ENCODE data around the gene UMAD1.
A peak's percentile ranks its signal among the peaks of the same experiment; 100 is the strongest.

Gene UMAD1

GRCh38 chr7:7628476-7628875, 12.1 kb upstream of the UMAD1 start:
- Histone ChIP-seq H3K9ac (ENCODE audit: low read length) (no peak overlapping the region), H2BK12ac (ENCODE audit: low read length in 2 of 2) (no peak overlapping the region), H2BK120ac (ENCODE audit: low read depth, low read length) (no peak overlapping the region), H3K18ac (ENCODE audit: low read depth in 1 of 2, low read length in 2 of 2) (no peak overlapping the region), H2BK5ac (ENCODE audit: low read depth, low read length, poor library complexity, severe bottlenecking) (peak overlapping the region; percentile 44), H2BK15ac (ENCODE audit: low read depth, poor library complexity, severe bottlenecking) (no peak overlapping the region), H3K14ac (ENCODE audit: low read length in 2 of 2) (no peak overlapping the region), H4K91ac (ENCODE audit: low read length) (no peak overlapping the region), H3K9me3 (ENCODE audit: control insufficient read depth, low read length) (peaks cover 8% of the 10 kb centered on the region), H3K4ac (ENCODE audit: low read depth in 1 of 2, low read length in 2 of 2) (no peak overlapping the region), H3K27ac (ENCODE audit: low read length, poor library complexity, severe bottlenecking) (no peak overlapping the region), H2AK5ac (ENCODE audit: low read length, severe bottlenecking) (no peak overlapping the region), H3K27me3 (ENCODE audit: control insufficient read depth in 1 of 2, insufficient read depth in 1 of 2, low read length in 2 of 2) (no peaks in the 10 kb centered on the region), H3K79me1 (replicated peaks; ENCODE audit: low read length, poor library complexity, severe bottlenecking) (no peaks in the 10 kb centered on the region), H4K8ac (ENCODE audit: low read length) (no peak overlapping the region), H2AFZ (ENCODE audit: low read depth, low read length) (no peak overlapping the region), H3K36me3 (ENCODE audit: control insufficient read depth in 1 of 2, insufficient read depth in 2 of 2, low read depth in 1 of 2, low read length in 2 of 2) (no peaks in the 10 kb centered on the region), H3K23ac (ENCODE audit: low read length in 2 of 2) (no peak overlapping the region), H3K4me2 (ENCODE audit: low read length, poor library complexity, severe bottlenecking) (no peak overlapping the region), H3K4me1 (ENCODE audit: control insufficient read depth, insufficient read depth, low read depth, low read length) (no peaks in the 10 kb centered on the region), H3K4me3 (ENCODE audit: insufficient read depth in 1 of 2, low read depth in 1 of 2, low read length in 2 of 2) (no peak overlapping the region)
- no peak for DNase-seq
- WGBS, result 86% methylated on average over 1 of the region's 1 CpG

GRCh38 chr7:7630626-7631329, 9.8 kb upstream of the UMAD1 start:
- H3K27ac ChIP-seq (ENCODE audit: low read length, poor library complexity, severe bottlenecking), result no peak overlapping the region
- no peak overlapping the region for H2AFZ ChIP-seq (ENCODE audit: low read depth, low read length)
- H2BK12ac ChIP-seq (ENCODE audit: low read length in 2 of 2), result no peak overlapping the region
- no peaks in the 10 kb centered on the region for H3K4me1 ChIP-seq (ENCODE audit: control insufficient read depth, insufficient read depth, low read depth, low read length)
- H2BK5ac ChIP-seq (ENCODE audit: low read depth, low read length, poor library complexity, severe bottlenecking), result no peak overlapping the region
- no peaks in the 10 kb centered on the region for H3K27me3 ChIP-seq (ENCODE audit: control insufficient read depth in 1 of 2, insufficient read depth in 1 of 2, low read length in 2 of 2)
- H4K91ac ChIP-seq (ENCODE audit: low read length), result no peak overlapping the region
- no peaks in the 10 kb centered on the region for H3K79me1 ChIP-seq (replicated peaks; ENCODE audit: low read length, poor library complexity, severe bottlenecking)
- H2BK120ac ChIP-seq (ENCODE audit: low read depth, low read length), result no peak overlapping the region
- no peak overlapping the region for H2BK15ac ChIP-seq (ENCODE audit: low read depth, poor library complexity, severe bottlenecking)
- no peak overlapping the region for H3K9ac ChIP-seq (ENCODE audit: low read length)
- no peak overlapping the region for H3K4ac ChIP-seq (ENCODE audit: low read depth in 1 of 2, low read length in 2 of 2)
- no peak overlapping the region for H3K23ac ChIP-seq (ENCODE audit: low read length in 2 of 2)
- no peak overlapping the region for H3K4me2 ChIP-seq (ENCODE audit: low read length, poor library complexity, severe bottlenecking)
- H3K9me3 ChIP-seq (ENCODE audit: control insufficient read depth, low read length), result peaks cover 8% of the 10 kb centered on the region
- H3K4me3 ChIP-seq (ENCODE audit: insufficient read depth in 1 of 2, low read depth in 1 of 2, low read length in 2 of 2), result no peak overlapping the region
- no peak overlapping the region for H2AK5ac ChIP-seq (ENCODE audit: low read length, severe bottlenecking)
- no peak overlapping the region for H4K8ac ChIP-seq (ENCODE audit: low read length)
- no peak overlapping the region for H3K18ac ChIP-seq (ENCODE audit: low read depth in 1 of 2, low read length in 2 of 2)
- no peaks in the 10 kb centered on the region for H3K36me3 ChIP-seq (ENCODE audit: control insufficient read depth in 1 of 2, insufficient read depth in 2 of 2, low read depth in 1 of 2, low read length in 2 of 2)
- DNase-seq, result no peak
- 98% methylated on average over 1 of the region's 1 CpG for WGBS
- H3K14ac ChIP-seq (ENCODE audit: low read length in 2 of 2), result no peak overlapping the region

GRCh38 chr7:7639421-7639820, 1.1 kb upstream of the UMAD1 start:
- Histone ChIP-seq H3K23ac (ENCODE audit: low read length in 2 of 2) (no peak overlapping the region), H2BK12ac (ENCODE audit: low read length in 2 of 2) (no peak overlapping the region), H3K9me3 (ENCODE audit: control insufficient read depth, low read length) (no peaks in the 10 kb centered on the region), H3K4ac (ENCODE audit: low read depth in 1 of 2, low read length in 2 of 2) (no peak overlapping the region), H2AFZ (ENCODE audit: low read depth, low read length) (no peak overlapping the region), H3K4me1 (ENCODE audit: control insufficient read depth, insufficient read depth, low read depth, low read length) (peaks cover 5% of the 10 kb centered on the region), H3K9ac (ENCODE audit: low read length) (peak overlapping the region; percentile 92), H2BK5ac (ENCODE audit: low read depth, low read length, poor library complexity, severe bottlenecking) (no peak overlapping the region), H3K27me3 (ENCODE audit: control insufficient read depth in 1 of 2, insufficient read depth in 1 of 2, low read length in 2 of 2) (no peaks in the 10 kb centered on the region), H2BK15ac (ENCODE audit: low read depth, poor library complexity, severe bottlenecking) (no peak overlapping the region), H4K8ac (ENCODE audit: low read length) (no peak overlapping the region), H3K27ac (ENCODE audit: low read length, poor library complexity, severe bottlenecking) (no peak overlapping the region), H4K91ac (ENCODE audit: low read length) (no peak overlapping the region), H2AK5ac (ENCODE audit: low read length, severe bottlenecking) (no peak overlapping the region), H3K18ac (ENCODE audit: low read depth in 1 of 2, low read length in 2 of 2) (no peak overlapping the region), H3K14ac (ENCODE audit: low read length in 2 of 2) (no peak overlapping the region), H3K4me2 (ENCODE audit: low read length, poor library complexity, severe bottlenecking) (peak overlapping the region; percentile 89), H2BK120ac (ENCODE audit: low read depth, low read length) (no peak overlapping the region), H3K36me3 (ENCODE audit: control insufficient read depth in 1 of 2, insufficient read depth in 2 of 2, low read depth in 1 of 2, low read length in 2 of 2) (peaks cover 0 to 17% of the 10 kb centered on the region in 2 experiments), H3K4me3 (ENCODE audit: insufficient read depth in 1 of 2, low read depth in 1 of 2, low read length in 2 of 2) (peak overlapping the region; percentile 93 to 95), H3K79me1 (replicated peaks; ENCODE audit: low read length, poor library complexity, severe bottlenecking) (peaks cover 15% of the 10 kb centered on the region)
- no peak for DNase-seq
- WGBS, result 42% methylated on average over 5 of the region's 5 CpGs

GRCh38 chr7:7639847-7640220, 718 bp upstream of the UMAD1 start:
- H3K4me2 ChIP-seq (ENCODE audit: low read length, poor library complexity, severe bottlenecking), result peak overlapping the region; percentile 89
- peak; percentile 37 for DNase-seq
- no peak overlapping the region for H4K91ac ChIP-seq (ENCODE audit: low read length)
- H2BK15ac ChIP-seq (ENCODE audit: low read depth, poor library complexity, severe bottlenecking), result no peak overlapping the region
- no peak overlapping the region for H2AK5ac ChIP-seq (ENCODE audit: low read length, severe bottlenecking)
- WGBS, result under 1% methylated on average over 19 of the region's 19 CpGs
- H3K23ac ChIP-seq (ENCODE audit: low read length in 2 of 2), result no peak overlapping the region
- H3K9ac ChIP-seq (ENCODE audit: low read length), result peak overlapping the region; percentile 92
- H2AFZ ChIP-seq (ENCODE audit: low read depth, low read length), result peak overlapping the region; percentile 91
- no peak overlapping the region for H2BK12ac ChIP-seq (ENCODE audit: low read length in 2 of 2)
- peak overlapping the region in 1 of 2 experiments; percentile 56 for H3K4ac ChIP-seq (ENCODE audit: low read depth in 1 of 2, low read length in 2 of 2)
- peaks cover 15% of the 10 kb centered on the region for H3K79me1 ChIP-seq (replicated peaks; ENCODE audit: low read length, poor library complexity, severe bottlenecking)
- no peaks in the 10 kb centered on the region for H3K27me3 ChIP-seq (ENCODE audit: control insufficient read depth in 1 of 2, insufficient read depth in 1 of 2, low read length in 2 of 2)
- peaks cover 5% of the 10 kb centered on the region for H3K4me1 ChIP-seq (ENCODE audit: control insufficient read depth, insufficient read depth, low read depth, low read length)
- H3K36me3 ChIP-seq (ENCODE audit: control insufficient read depth in 1 of 2, insufficient read depth in 2 of 2, low read depth in 1 of 2, low read length in 2 of 2), result peaks cover 0 to 17% of the 10 kb centered on the region in 2 experiments
- H3K14ac ChIP-seq (ENCODE audit: low read length in 2 of 2), result no peak overlapping the region
- no peak overlapping the region for H2BK5ac ChIP-seq (ENCODE audit: low read depth, low read length, poor library complexity, severe bottlenecking)
- no peaks in the 10 kb centered on the region for H3K9me3 ChIP-seq (ENCODE audit: control insufficient read depth, low read length)
- H2BK120ac ChIP-seq (ENCODE audit: low read depth, low read length), result no peak overlapping the region
- H4K8ac ChIP-seq (ENCODE audit: low read length), result peak overlapping the region; percentile 4
- H3K4me3 ChIP-seq (ENCODE audit: insufficient read depth in 1 of 2, low read depth in 1 of 2, low read length in 2 of 2), result peak overlapping the region; percentile 93 to 95
- H3K18ac ChIP-seq (ENCODE audit: low read depth in 1 of 2, low read length in 2 of 2), result no peak overlapping the region
- H3K27ac ChIP-seq (ENCODE audit: low read length, poor library complexity, severe bottlenecking), result no peak overlapping the region

Measured in mesenchymal stem cell (in vitro differentiated cells and primary cell).